ENCODE results near the gene KCNE2. TPM values are rescaled to one million over a fixed set of nuclear protein-coding genes. Genes with fewer than 3 reads are reported as not detected.
"Not testable (repeated sequence)": the region's sequence is repeated elsewhere in the genome, so short reads cannot be mapped to it uniquely, and the experiment has no call there.

The KCNE2 gene
- total and polyA plus RNA-seq, 2 experiments from 2014 or later: 2.9 to 5.0 TPM

DNA sequence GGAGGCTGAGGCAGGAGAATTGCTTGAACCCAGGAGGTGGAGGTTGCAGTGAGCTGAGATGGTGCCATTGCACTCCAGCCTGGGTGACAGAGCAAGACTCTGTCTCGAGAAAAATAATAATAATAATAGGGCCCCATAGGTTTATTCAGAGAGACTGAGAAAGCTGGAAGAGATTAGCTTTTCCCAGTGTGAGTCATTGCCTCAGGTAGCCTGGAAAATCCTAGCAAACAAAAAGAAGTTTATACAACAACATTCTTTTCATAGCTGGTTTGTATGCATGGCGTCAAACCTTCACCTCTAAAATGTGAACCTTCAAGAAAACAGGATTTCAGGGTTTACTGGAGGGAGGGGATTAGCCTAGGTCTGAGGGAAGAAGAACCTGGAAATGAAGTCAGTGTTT lies 19.3 kb downstream of the KCNE2 start:
- H3K9me3 ChIP-seq (ENCODE audit: low read depth); H3K36me3 ChIP-seq (replicated peaks; ENCODE audit: insufficient read depth, low read depth); H4K20me1 ChIP-seq (ENCODE audit: insufficient read depth, poor library complexity, severe bottlenecking); H3K27ac ChIP-seq; H3K4me2 ChIP-seq; DNase-seq (ENCODE audit: low spot score); H3K79me2 ChIP-seq; H3K9me2 ChIP-seq (replicated peaks; ENCODE audit: insufficient read depth); H2AFZ ChIP-seq; H3K27me3 ChIP-seq; H3K4me3 ChIP-seq; H3K4me1 ChIP-seq (ENCODE audit: insufficient read depth): not testable (repeated sequence)
- WGBS (ENCODE audit: low lambda C conversion rate, missing lambda C conversion rate): no CpG with 5 or more reads among the region's 2 CpGs

- DNase-seq (ENCODE audit: low spot score); H3K9me3 ChIP-seq (ENCODE audit: low read depth); H3K4me3 ChIP-seq; H3K79me2 ChIP-seq; H3K4me1 ChIP-seq (ENCODE audit: insufficient read depth); H3K36me3 ChIP-seq (replicated peaks; ENCODE audit: insufficient read depth, low read depth); H3K4me2 ChIP-seq; H3K27ac ChIP-seq; H3K9me2 ChIP-seq (replicated peaks; ENCODE audit: insufficient read depth); H4K20me1 ChIP-seq (ENCODE audit: insufficient read depth, poor library complexity, severe bottlenecking); H3K27me3 ChIP-seq; H2AFZ ChIP-seq: not testable (repeated sequence)
- no CpG with 5 or more reads among the region's 14 CpGs for WGBS (ENCODE audit: low lambda C conversion rate, missing lambda C conversion rate)
These were observed 20.1 kb downstream of the KCNE2 start for GRCh38 chr21:34383724-34384415.

DNA sequence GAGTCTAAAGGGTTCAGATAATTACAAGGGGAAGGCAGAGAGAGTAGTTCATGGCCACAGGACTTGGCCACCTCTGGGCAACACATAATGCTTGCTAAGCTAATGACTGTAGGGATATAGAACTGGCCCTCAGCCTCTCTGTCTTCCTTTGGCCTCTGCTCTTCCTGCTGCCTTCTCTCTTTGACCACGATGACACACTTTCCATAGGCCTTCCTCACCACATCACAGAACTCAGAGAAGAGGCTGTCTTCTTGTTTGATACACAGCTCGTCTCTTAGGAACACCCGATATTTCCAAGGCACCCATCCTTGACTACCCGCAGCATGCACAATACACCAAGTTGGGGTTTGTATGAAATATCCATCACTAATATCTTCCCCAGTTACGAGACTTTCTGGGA lies 36.7 kb downstream of the KCNE2 start:
- H4K20me1 ChIP-seq (ENCODE audit: insufficient read depth, poor library complexity, severe bottlenecking); H3K27me3 ChIP-seq; H2AFZ ChIP-seq; H3K4me3 ChIP-seq; H3K4me1 ChIP-seq (ENCODE audit: insufficient read depth); H3K36me3 ChIP-seq (replicated peaks; ENCODE audit: insufficient read depth, low read depth); H3K79me2 ChIP-seq; H3K9me2 ChIP-seq (replicated peaks; ENCODE audit: insufficient read depth); DNase-seq (ENCODE audit: low spot score); H3K9me3 ChIP-seq (ENCODE audit: low read depth); H3K27ac ChIP-seq; H3K4me2 ChIP-seq: not testable (repeated sequence)
- WGBS (ENCODE audit: low lambda C conversion rate, missing lambda C conversion rate): no CpG with 5 or more reads among the region's 5 CpGs

GRCh38 chr21:34404742-34405141 lies 40.9 kb downstream of the KCNE2 start:
- no CpG with 5 or more reads among the region's 5 CpGs for WGBS (ENCODE audit: low lambda C conversion rate, missing lambda C conversion rate)
- not testable (repeated sequence) for H3K9me3 ChIP-seq (ENCODE audit: low read depth); H3K4me3 ChIP-seq; H3K79me2 ChIP-seq; H2AFZ ChIP-seq; DNase-seq (ENCODE audit: low spot score); H3K9me2 ChIP-seq (replicated peaks; ENCODE audit: insufficient read depth); H3K36me3 ChIP-seq (replicated peaks; ENCODE audit: insufficient read depth, low read depth); H4K20me1 ChIP-seq (ENCODE audit: insufficient read depth, poor library complexity, severe bottlenecking); H3K4me1 ChIP-seq (ENCODE audit: insufficient read depth); H3K27ac ChIP-seq; H3K27me3 ChIP-seq; H3K4me2 ChIP-seq

- not testable (repeated sequence) for DNase-seq (ENCODE audit: low spot score); H3K4me3 ChIP-seq; H3K9me2 ChIP-seq (replicated peaks; ENCODE audit: insufficient read depth); H3K9me3 ChIP-seq (ENCODE audit: low read depth); H3K27me3 ChIP-seq; H3K4me2 ChIP-seq; H3K4me1 ChIP-seq (ENCODE audit: insufficient read depth); H3K79me2 ChIP-seq; H2AFZ ChIP-seq; H4K20me1 ChIP-seq (ENCODE audit: insufficient read depth, poor library complexity, severe bottlenecking); H3K36me3 ChIP-seq (replicated peaks; ENCODE audit: insufficient read depth, low read depth); H3K27ac ChIP-seq
- WGBS (ENCODE audit: low lambda C conversion rate, missing lambda C conversion rate): no CpG with 5 or more reads among the region's 2 CpGs
These were observed 41.9 kb downstream of the KCNE2 start for GRCh38 chr21:34405686-34406085.

DNA sequence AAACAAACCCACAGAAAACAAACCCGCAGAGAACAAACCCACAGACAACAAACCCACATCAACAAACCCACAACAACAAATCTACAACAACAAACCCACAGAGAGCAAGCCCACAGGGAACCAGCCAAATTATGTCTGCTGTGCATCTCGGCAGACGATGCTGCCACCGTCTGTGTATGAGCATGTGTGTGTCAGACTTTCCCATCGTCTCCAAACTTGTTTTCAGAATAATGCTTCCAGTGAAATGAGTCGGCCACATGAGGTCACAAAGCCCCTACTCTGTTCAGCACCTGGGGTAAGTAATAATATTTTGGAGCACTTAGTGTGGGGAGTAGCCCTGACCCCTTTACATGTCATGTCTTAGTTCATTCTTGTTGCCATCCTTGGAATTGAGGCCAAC lies 42.3 kb downstream of the KCNE2 start:
- no CpG with 5 or more reads among the region's 6 CpGs for WGBS (ENCODE audit: low lambda C conversion rate, missing lambda C conversion rate)
- not testable (repeated sequence) for H3K27ac ChIP-seq; H3K9me2 ChIP-seq (replicated peaks; ENCODE audit: insufficient read depth); H2AFZ ChIP-seq; H3K4me2 ChIP-seq; DNase-seq (ENCODE audit: low spot score); H3K4me1 ChIP-seq (ENCODE audit: insufficient read depth); H3K36me3 ChIP-seq (replicated peaks; ENCODE audit: insufficient read depth, low read depth); H3K4me3 ChIP-seq; H3K79me2 ChIP-seq; H3K9me3 ChIP-seq (ENCODE audit: low read depth); H4K20me1 ChIP-seq (ENCODE audit: insufficient read depth, poor library complexity, severe bottlenecking); H3K27me3 ChIP-seq

DNA sequence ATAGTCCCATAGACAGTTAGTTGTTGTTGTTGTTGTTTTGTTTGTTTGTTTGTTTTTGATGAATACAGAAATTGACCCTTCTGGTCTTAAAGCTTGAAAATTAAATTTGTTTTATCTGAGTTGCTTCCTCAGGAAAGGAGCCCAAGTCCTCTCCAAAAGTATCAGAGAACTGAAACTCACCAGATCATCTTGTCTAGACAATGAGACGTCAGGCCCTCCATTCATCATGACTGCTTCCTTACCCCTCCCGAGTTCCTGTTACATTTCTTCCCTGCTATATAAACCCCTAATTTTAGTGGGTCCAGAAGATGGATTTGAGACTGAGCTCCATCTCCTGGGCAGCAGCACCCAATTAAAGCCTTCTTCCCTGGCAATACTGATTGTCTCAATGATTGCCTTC lies 42.9 kb downstream of the KCNE2 start:
- not testable (repeated sequence) for H3K9me3 ChIP-seq (ENCODE audit: low read depth); H3K9me2 ChIP-seq (replicated peaks; ENCODE audit: insufficient read depth); H2AFZ ChIP-seq; H3K27ac ChIP-seq; H3K4me3 ChIP-seq; H3K4me1 ChIP-seq (ENCODE audit: insufficient read depth); H3K36me3 ChIP-seq (replicated peaks; ENCODE audit: insufficient read depth, low read depth); DNase-seq (ENCODE audit: low spot score); H3K4me2 ChIP-seq; H3K27me3 ChIP-seq; H3K79me2 ChIP-seq; H4K20me1 ChIP-seq (ENCODE audit: insufficient read depth, poor library complexity, severe bottlenecking)
- WGBS (ENCODE audit: low lambda C conversion rate, missing lambda C conversion rate): no CpG with 5 or more reads among the region's 2 CpGs

- H3K79me2 ChIP-seq; H3K4me2 ChIP-seq; H2AFZ ChIP-seq; DNase-seq (ENCODE audit: low spot score); H3K4me3 ChIP-seq; H4K20me1 ChIP-seq (ENCODE audit: insufficient read depth, poor library complexity, severe bottlenecking); H3K27ac ChIP-seq; H3K36me3 ChIP-seq (replicated peaks; ENCODE audit: insufficient read depth, low read depth); H3K4me1 ChIP-seq (ENCODE audit: insufficient read depth); H3K27me3 ChIP-seq; H3K9me2 ChIP-seq (replicated peaks; ENCODE audit: insufficient read depth); H3K9me3 ChIP-seq (ENCODE audit: low read depth): not testable (repeated sequence)
- no CpG with 5 or more reads among the region's 9 CpGs for WGBS (ENCODE audit: low lambda C conversion rate, missing lambda C conversion rate)
These were observed 43.5 kb downstream of the KCNE2 start for GRCh38 chr21:34407294-34407693.

GRCh38 chr21:34417448-34418077 lies 53.8 kb downstream of the KCNE2 start:
- not testable (repeated sequence) for DNase-seq (ENCODE audit: low spot score); H2AFZ ChIP-seq; H3K9me3 ChIP-seq (ENCODE audit: low read depth); H3K4me1 ChIP-seq (ENCODE audit: insufficient read depth); H3K9me2 ChIP-seq (replicated peaks; ENCODE audit: insufficient read depth); H4K20me1 ChIP-seq (ENCODE audit: insufficient read depth, poor library complexity, severe bottlenecking); H3K79me2 ChIP-seq; H3K4me2 ChIP-seq; H3K27ac ChIP-seq; H3K36me3 ChIP-seq (replicated peaks; ENCODE audit: insufficient read depth, low read depth); H3K4me3 ChIP-seq; H3K27me3 ChIP-seq
- WGBS (ENCODE audit: low lambda C conversion rate, missing lambda C conversion rate): no CpG with 5 or more reads among the region's 5 CpGs
